Upper lobe of left lung (tissue), 6 donors: Measurements from ENCODE around the gene PRAC2. TPM values are rescaled to one million over a fixed set of nuclear protein-coding genes. Genes with fewer than 3 reads are reported as not detected.

ENCODE experiments used
- small RNA-seq, 4 donors: library from RNA; depleted of rRNA; stranded (forward); fragments of <200 nt; gene quantifications; one replicate each; pipeline ENCODE3, GENCODE V24; 2016
- total RNA-seq, 6 donors: library from RNA; depleted of rRNA in 4 of 6; stranded (reverse); fragments of >200 nt in 4 of 6; gene quantifications; one replicate each; pipeline versions ENCODE4 v1.1.0 to v1.2.1, GENCODE V29; 2016 to 2021
- donor health status: DM: no; HTN: no; CAD: no; lungs with moderate emphysema.
- donor health status: DM: no; HTN: yes; CAD: no; lungs with severe emphysema.

Gene PRAC2
- total RNA-seq, 6 donors from 2014 or later = not detected

Small RNA genes within 50 kb of the gene (small RNA-seq; reads per million reads assigned to genes)
- gene AC091179.2 (0 to 0.07 (median 0) reads per million in 4 donors), gene COX6B1P2 (0 reads per million in 4 donors), gene MIR3185 (0 reads per million in 4 donors), gene RF02132 (0 reads per million in 4 donors), gene RF02133 (0 reads per million in 4 donors), gene RN7SL125P (0 reads per million in 4 donors)

Other genes with a start within 250 kb of the PRAC2 start
- gene HOXB1, start 192.2 kb upstream of the PRAC2 start, total RNA-seq = not detected
- gene HOXB2, start 178.1 kb upstream of the PRAC2 start, total RNA-seq = 10 to 100 TPM in 2 of 6 donors, 1 to 10 TPM in 4; 1.4 to 16.1 (median 7.4) TPM
- gene HOXB4, start 144.8 kb upstream of the PRAC2 start, total RNA-seq = 1 to 10 TPM in 4 of 6 donors, under 1 TPM in 2; 0.61 to 5.6 (median 2.0) TPM
- 10 to 100 TPM in 2 of 6 donors, 1 to 10 TPM in 4; 2.9 to 12.6 (median 7.9) TPM for gene HOXB3, start 132.9 kb upstream of the PRAC2 start, total RNA-seq
- gene HOXB5, start 129.4 kb upstream of the PRAC2 start, total RNA-seq = 1 to 10 TPM in 4 of 6 donors, under 1 TPM in 2; 0.39 to 5.0 (median 1.5) TPM
- gene HOXB6, start 118.2 kb upstream of the PRAC2 start, total RNA-seq = 10 to 100 TPM in 2 of 6 donors, 1 to 10 TPM in 4; 1.1 to 11.3 (median 7.0) TPM
- 1 to 10 TPM in 5 of 6 donors, not detected in 1; 1.1 to 3.7 (median 1.3) TPM for gene HOXB7, start 112.2 kb upstream of the PRAC2 start, total RNA-seq
- under 1 TPM in 2 of 6 donors, not detected in 4; 0.23 to 0.27 TPM for gene HOXB8, start 107.9 kb upstream of the PRAC2 start, total RNA-seq
- under 1 TPM in 3 of 6 donors, not detected in 3; 0.20 to 0.30 (median 0.29) TPM for gene HOXB9, start 96.8 kb upstream of the PRAC2 start, total RNA-seq
- not detected for gene PRAC1, start 667 bp upstream of the PRAC2 start, total RNA-seq
- gene HOXB13, start 5.6 kb downstream of the PRAC2 start, total RNA-seq = not detected
- gene TTLL6, start 94.0 kb downstream of the PRAC2 start, total RNA-seq = 10 to 100 TPM in 1 of 6 donors, 1 to 10 TPM in 4, under 1 TPM in 1; 0.69 to 12.1 (median 1.5) TPM
- gene CALCOCO2, start 107.8 kb downstream of the PRAC2 start, total RNA-seq = 100 to 1,000 TPM; 123 to 330 (median 180) TPM
- 10 to 100 TPM; 11.5 to 55.3 (median 43.6) TPM for gene ATP5MC1, start 169.6 kb downstream of the PRAC2 start, total RNA-seq
- gene UBE2Z, start 185.2 kb downstream of the PRAC2 start, total RNA-seq = 10 to 100 TPM; 38.6 to 79.6 (median 60.7) TPM
- gene SNF8, start 221.7 kb downstream of the PRAC2 start, total RNA-seq = 100 to 1,000 TPM in 2 of 6 donors, 10 to 100 TPM in 4; 76.5 to 110 (median 89.7) TPM
- gene GIP, start 245.4 kb downstream of the PRAC2 start, total RNA-seq = not detected